Measurements from ENCODE around the gene ATCAY.

DNA sequence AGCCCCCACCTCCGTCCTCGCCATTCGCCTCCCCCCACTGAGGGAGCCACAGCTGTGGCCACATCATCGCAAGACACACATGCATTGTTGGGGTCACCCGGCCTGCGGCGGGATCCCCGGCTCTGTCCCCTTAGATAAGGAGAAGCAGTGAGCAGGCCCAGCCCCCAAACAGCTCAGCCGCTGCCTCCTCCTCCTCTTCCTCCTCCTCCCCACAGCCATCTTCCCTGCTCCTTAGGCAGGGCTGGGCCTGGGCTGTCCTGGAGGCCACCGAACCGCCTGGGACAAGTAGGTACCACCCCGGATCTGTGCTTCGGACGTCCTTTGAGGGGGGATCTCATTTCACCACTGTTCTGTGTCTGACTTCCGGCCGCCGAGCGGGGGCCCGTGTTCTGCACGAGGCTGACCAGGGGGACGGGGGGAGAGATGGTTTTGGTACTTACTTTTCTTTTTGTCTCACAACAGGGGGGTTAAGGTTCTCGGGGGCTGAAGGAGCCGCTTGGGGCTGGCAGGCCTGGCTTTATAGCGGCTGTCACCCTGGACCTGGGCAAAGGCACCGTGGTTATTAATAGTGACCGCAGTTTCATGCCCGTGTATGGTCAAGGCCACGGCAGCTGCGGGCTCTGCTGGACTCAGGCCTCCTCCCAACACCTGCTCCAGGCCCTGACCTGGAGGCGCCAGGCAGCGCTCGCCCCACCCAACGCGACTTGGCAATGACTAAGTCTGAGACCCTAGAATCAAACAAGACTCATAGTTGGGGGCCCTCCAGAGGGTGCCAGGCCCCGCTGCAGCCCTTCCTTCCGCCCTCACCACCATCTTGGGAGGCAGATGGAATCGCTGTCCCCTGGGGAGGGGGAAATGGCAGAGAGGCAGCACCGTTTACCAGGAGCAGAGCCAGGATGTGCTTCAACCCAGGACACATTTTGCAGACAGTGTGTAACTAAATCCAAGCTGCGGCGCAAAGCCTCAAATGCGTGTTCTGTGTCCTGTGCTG lies 70.7 kb downstream of the ATCAY start:
- TF ChIP-seq SMC3 (conservative IDR thresholded peaks at IDR 0.05; ENCODE audit: poor library complexity) = no peak
- TF ChIP-seq, protein P1, sequence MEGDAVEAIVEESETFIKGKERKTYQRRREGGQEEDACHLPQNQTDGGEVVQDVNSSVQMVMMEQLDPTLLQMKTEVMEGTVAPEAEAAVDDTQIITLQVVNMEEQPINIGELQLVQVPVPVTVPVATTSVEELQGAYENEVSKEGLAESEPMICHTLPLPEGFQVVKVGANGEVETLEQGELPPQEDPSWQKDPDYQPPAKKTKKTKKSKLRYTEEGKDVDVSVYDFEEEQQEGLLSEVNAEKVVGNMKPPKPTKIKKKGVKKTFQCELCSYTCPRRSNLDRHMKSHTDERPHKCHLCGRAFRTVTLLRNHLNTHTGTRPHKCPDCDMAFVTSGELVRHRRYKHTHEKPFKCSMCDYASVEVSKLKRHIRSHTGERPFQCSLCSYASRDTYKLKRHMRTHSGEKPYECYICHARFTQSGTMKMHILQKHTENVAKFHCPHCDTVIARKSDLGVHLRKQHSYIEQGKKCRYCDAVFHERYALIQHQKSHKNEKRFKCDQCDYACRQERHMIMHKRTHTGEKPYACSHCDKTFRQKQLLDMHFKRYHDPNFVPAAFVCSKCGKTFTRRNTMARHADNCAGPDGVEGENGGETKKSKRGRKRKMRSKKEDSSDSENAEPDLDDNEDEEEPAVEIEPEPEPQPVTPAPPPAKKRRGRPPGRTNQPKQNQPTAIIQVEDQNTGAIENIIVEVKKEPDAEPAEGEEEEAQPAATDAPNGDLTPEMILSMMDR (IDR thresholded peaks at IDR 0.05; ENCODE audit: poor library complexity, severe bottlenecking) = no peak
